HEK293 (cell line): ENCODE results near the gene TXNDC11.

ENCODE experiments used
- CTCF ChIA-PET: fragments of 350-600 bp; formaldehyde crosslinking; extraction: SDS; loops from one replicate; lab custom pipeline; 2021; ENCODE audit warnings: antibody characterized with exemption; lab: Yijun Ruan, JAX
- POLR2A ChIA-PET: fragments of 300-600 bp; formaldehyde crosslinking; extraction: SDS; loops from one replicate; lab custom pipeline; 2020; ENCODE audit warnings: antibody characterized with exemption, inconsistent platforms; lab: Yijun Ruan, JAX
- H3K27ac ChIP-seq: fragments of 200-500 bp; sonication (Bioruptor generic); 2 replicates; pipeline ENCODE4 v1.5.1; 2014; ENCODE audit warnings: low read depth, low read length, control low read depth, inconsistent platforms; ENCODE audit errors: extremely low read depth
- H3K36me3 ChIP-seq, 2 experiments: fragments of 200-500 bp in 1 of 2; sonication (Bioruptor generic) in 1 of 2; 1 replicate in 1 of 2; 2 replicates in 1 of 2; pipeline ENCODE4 v1.5.1; 2014 to 2017; ENCODE audit warnings: inconsistent platforms in 2 of 2, low read length in 2 of 2; ENCODE audit not compliant: control insufficient read depth in 2 of 2, insufficient read depth in 1 of 2
- H3K4me1 ChIP-seq: fragments of 200-500 bp; sonication (Bioruptor generic); 2 replicates; pipeline ENCODE4 v1.5.1; 2014; ENCODE audit warnings: mild to moderate bottlenecking, low read length, inconsistent platforms; ENCODE audit not compliant: control insufficient read depth, insufficient read depth
- H3K4me3 ChIP-seq: 2 replicates; pipeline ENCODE4 v1.5.1; 2011; ENCODE audit warnings: low read depth, mild to moderate bottlenecking, control low read depth, low read length, moderate library complexity
- H3K9me3 ChIP-seq: fragments of 200-500 bp; sonication (Bioruptor generic); 2 replicates; pipeline ENCODE4 v1.5.1; 2014; ENCODE audit warnings: low read depth, low read length, inconsistent platforms; ENCODE audit not compliant: control insufficient read depth, insufficient read depth
- GLI2 ChIP-seq: fragments of 450-650 bp; formaldehyde crosslinking; IDR thresholded peaks from 2 replicates; pipeline ENCODE4; 2017; ENCODE audit warnings: missing biosample characterization, missing genetic modification characterization, low read depth, borderline replicate concordance
- HOXD13 ChIP-seq: sonication (generic); formaldehyde crosslinking; IDR thresholded peaks from 2 replicates; pipeline ENCODE4 v1.8.0; 2022; ENCODE audit warnings: missing genetic modification reagents, borderline replicate concordance
- INSM2 ChIP-seq: fragments of 450-650 bp; formaldehyde crosslinking; IDR thresholded peaks from 2 replicates; pipeline ENCODE4 v1.5.1; 2016; ENCODE audit warnings: missing biosample characterization, missing genetic modification characterization
- PRDM4 ChIP-seq: fragments of 450-650 bp; formaldehyde crosslinking; IDR thresholded peaks from 2 replicates; pipeline ENCODE4 v1.5.1; 2017; ENCODE audit warnings: missing biosample characterization, missing genetic modification characterization
- RBAK ChIP-seq: fragments of 450-650 bp; formaldehyde crosslinking; IDR thresholded peaks from 2 replicates; pipeline ENCODE4 v1.5.1; 2016; ENCODE audit warnings: missing biosample characterization, missing genetic modification characterization
- REPIN1 ChIP-seq: fragments of 450-650 bp; formaldehyde crosslinking; IDR thresholded peaks from 2 replicates; pipeline ENCODE4 v1.5.1; 2017; ENCODE audit warnings: missing biosample characterization, missing genetic modification characterization, low read depth
- SP7 ChIP-seq: fragments of 450-650 bp; formaldehyde crosslinking; IDR thresholded peaks from 2 replicates; pipeline ENCODE4 v1.5.1; 2016; ENCODE audit warnings: missing biosample characterization, missing genetic modification characterization
- ZBTB1 ChIP-seq: fragments of 450-650 bp; formaldehyde crosslinking; IDR thresholded peaks from 2 replicates; pipeline ENCODE4 v1.5.1; 2016; ENCODE audit warnings: missing biosample characterization, missing genetic modification characterization
- ZBTB49 ChIP-seq: fragments of 450-650 bp; formaldehyde crosslinking; IDR thresholded peaks from 2 replicates; pipeline ENCODE4 v1.5.1; 2016; ENCODE audit warnings: missing biosample characterization, missing genetic modification characterization, low read depth
- ZBTB6 ChIP-seq: fragments of 450-650 bp; formaldehyde crosslinking; IDR thresholded peaks from 2 replicates; pipeline ENCODE4 v1.5.1; 2017; ENCODE audit warnings: missing biosample characterization, missing genetic modification characterization
- ZNF114 ChIP-seq: fragments of 450-650 bp; formaldehyde crosslinking; IDR thresholded peaks from 2 replicates; pipeline ENCODE4 v1.5.0; 2017; ENCODE audit warnings: missing biosample characterization, missing genetic modification characterization
- ZNF140 ChIP-seq: fragments of 450-650 bp; formaldehyde crosslinking; IDR thresholded peaks from 2 replicates; pipeline ENCODE4 v1.5.1; 2016; ENCODE audit warnings: missing biosample characterization, missing genetic modification characterization
- ZNF175 ChIP-seq: fragments of 450-650 bp; formaldehyde crosslinking; IDR thresholded peaks from 2 replicates; pipeline ENCODE4 v1.5.1; 2016; ENCODE audit warnings: missing biosample characterization, missing genetic modification characterization
- ZNF324 ChIP-seq: fragments of 450-650 bp; formaldehyde crosslinking; IDR thresholded peaks from 2 replicates; pipeline ENCODE4 v1.5.1; 2016; ENCODE audit warnings: missing biosample characterization, missing genetic modification characterization
- ZNF341 ChIP-seq: fragments of 450-650 bp; formaldehyde crosslinking; IDR thresholded peaks from 2 replicates; pipeline ENCODE4; 2016; ENCODE audit warnings: low read depth, missing biosample characterization, missing genetic modification characterization
- ZNF37A ChIP-seq: fragments of 450-650 bp; IDR thresholded peaks from 2 replicates; pipeline ENCODE4 v1.5.1; 2018; ENCODE audit warnings: missing biosample characterization, missing genetic modification characterization
- ZNF404 ChIP-seq: fragments of 450-650 bp; formaldehyde crosslinking; IDR thresholded peaks from 2 replicates; pipeline ENCODE4 v1.5.1; 2017; ENCODE audit warnings: missing biosample characterization, missing genetic modification characterization
- ZNF510 ChIP-seq: fragments of 450-650 bp; formaldehyde crosslinking; IDR thresholded peaks from 2 replicates; pipeline ENCODE4 v1.5.1; 2018; ENCODE audit warnings: mild to moderate bottlenecking, missing genetic modification characterization, missing biosample characterization; ENCODE audit not compliant: insufficient replicate concordance
- ZNF513 ChIP-seq: fragments of 450-650 bp; IDR thresholded peaks from 2 replicates; pipeline ENCODE4 v1.5.1; 2018; ENCODE audit warnings: missing biosample characterization, missing genetic modification characterization
- ZNF548 ChIP-seq: fragments of 450-650 bp; formaldehyde crosslinking; IDR thresholded peaks from 2 replicates; pipeline ENCODE4 v1.5.1; 2016; ENCODE audit warnings: missing biosample characterization, missing genetic modification characterization
- ZNF610 ChIP-seq: fragments of 450-650 bp; formaldehyde crosslinking; IDR thresholded peaks from 2 replicates; pipeline ENCODE4 v1.5.1; 2016; ENCODE audit warnings: missing biosample characterization, missing genetic modification characterization, borderline replicate concordance
- ZSCAN4 ChIP-seq: fragments of 450-650 bp; formaldehyde crosslinking; IDR thresholded peaks from 2 replicates; pipeline ENCODE4 v1.5.1; 2017; ENCODE audit warnings: missing biosample characterization, missing genetic modification characterization

The TXNDC11 gene

GRCh38 chr16:11721781-11722467, 20.7 kb downstream of the TXNDC11 start (continued):
- TF ChIP-seq ZNF513 (no peak), ZNF341 (tag by site-specific recombination) (no peak), GLI2 (tag by site-specific recombination) (no peak), ZNF404 (tag by site-specific recombination) (no peak)

GRCh38 chr16:11719762-11720161, 22.9 kb downstream of the TXNDC11 start:
- Histone ChIP-seq H3K9me3 (no peaks in the 10 kb centered on the region), H3K27ac (no peak overlapping the region), H3K4me1 (no peaks in the 10 kb centered on the region), H3K36me3 (peaks cover 28 to 57% of the 10 kb centered on the region in 2 experiments), H3K4me3 (no peak overlapping the region)
- ChIA-PET POLR2A (no interaction called here), CTCF (interaction anchor here (1.9 kb wide), 1 partner anchor 313 kb away, joined by 6 read pairs; no protein-coding TSS in a partner anchor)
- TF ChIP-seq ZNF37A (tag by site-specific recombination), result no peak
- no peak for TF ChIP-seq ZNF510
- no peak for TF ChIP-seq PRDM4 (tag by site-specific recombination)
- TF ChIP-seq ZBTB6, result no peak
- TF ChIP-seq INSM2 (tag by site-specific recombination), result no peak
- no peak for TF ChIP-seq ZBTB1 (tag by site-specific recombination)
- TF ChIP-seq ZNF610, result no peak
- no peak for TF ChIP-seq ZNF114 (tag by site-specific recombination)

- Histone ChIP-seq H3K36me3 (peaks cover 25 to 51% of the 10 kb centered on the region in 2 experiments), H3K9me3 (no peaks in the 10 kb centered on the region), H3K4me3 (no peak overlapping the region), H3K27ac (no peak overlapping the region), H3K4me1 (no peaks in the 10 kb centered on the region)
- CTCF ChIA-PET, result interaction anchor here (0.6 to 1.9 kb wide), 2 partner anchors 59 to 313 kb away, joined by 3 to 6 read pairs; no protein-coding TSS in a partner anchor
- no peak for TF ChIP-seq ZSCAN4 (tag by site-specific recombination)
- TF ChIP-seq HOXD13 (CRISPR knock-in tag), result no peak
- no peak for TF ChIP-seq ZNF140 (tag by site-specific recombination)
- TF ChIP-seq ZNF548 (tag by site-specific recombination), result no peak
- TF ChIP-seq REPIN1 (tag by site-specific recombination), result no peak
- no peak for TF ChIP-seq ZNF324
- no peak for TF ChIP-seq SP7 (tag by site-specific recombination)
- no peak for TF ChIP-seq ZBTB49 (tag by site-specific recombination)
- TF ChIP-seq RBAK (tag by site-specific recombination), result no peak
- no peak for TF ChIP-seq GLI2 (tag by site-specific recombination)
- TF ChIP-seq ZNF175 (tag by site-specific recombination), result no peak
- POLR2A ChIA-PET, result no interaction called here
Observed at GRCh38 chr16:11719171-11719570, 23.5 kb downstream of the TXNDC11 start.
